Measurements from ENCODE around the gene SLC6A6. TPM values are rescaled to one million over a fixed set of nuclear protein-coding genes. Genes with fewer than 3 reads are reported as not detected.

The SLC6A6 gene
- total and polyA plus RNA-seq, 2 donors from 2014 or later = 7.1 to 64.0 TPM

GRCh38 chr3:14520967-14521366 is 118.6 kb downstream of the SLC6A6 start:
- intact Hi-C loops (cut with DNase I) = no loop called here
- Histone ChIP-seq H3K9ac (ENCODE audit: low read length in 3 of 3) (no peak overlapping the region), H3K4me1 (ENCODE audit: control insufficient read depth in 2 of 3, insufficient read depth in 2 of 3, low read depth in 1 of 3, low read length in 3 of 3) (no peaks in the 10 kb centered on the region), H3K9me3 (ENCODE audit: control insufficient read depth in 2 of 3, insufficient read depth in 1 of 3, low read length in 3 of 3) (no peaks in the 10 kb centered on the region), H3K27me3 (ENCODE audit: control insufficient read depth, insufficient read depth, low read length) (no peaks in the 10 kb centered on the region), H3K27ac (ENCODE audit: low read depth in 2 of 2, low read length in 2 of 2) (no peak overlapping the region), H3K4me3 (ENCODE audit: low read length in 3 of 3) (no peak overlapping the region), H3K36me3 (ENCODE audit: control insufficient read depth in 2 of 3, insufficient read depth in 3 of 3, low read length in 3 of 3) (no peaks in the 10 kb centered on the region)
- FAIRE-seq = no peak
- no peak for TF ChIP-seq CTCF (IDR thresholded peaks at IDR 0.05; ENCODE audit: borderline replicate concordance, extremely low read depth, insufficient read depth)
- DNase-seq = peak in 2 of 5 donors; percentile 22 to 47

- no peak for FAIRE-seq
- H3K4me1 ChIP-seq (ENCODE audit: control insufficient read depth in 2 of 3, insufficient read depth in 2 of 3, low read depth in 1 of 3, low read length in 3 of 3) = no peaks in the 10 kb centered on the region
- H3K27ac ChIP-seq (ENCODE audit: low read depth in 2 of 2, low read length in 2 of 2) = no peak overlapping the region
- intact Hi-C loops (cut with DNase I) = no loop called here
- no peak for TF ChIP-seq CTCF (IDR thresholded peaks at IDR 0.05; ENCODE audit: borderline replicate concordance, extremely low read depth, insufficient read depth)
- peak in 2 of 5 donors; percentile 39 to 41 for DNase-seq
- no peaks in the 10 kb centered on the region for H3K27me3 ChIP-seq (ENCODE audit: control insufficient read depth, insufficient read depth, low read length)
- H3K36me3 ChIP-seq (ENCODE audit: control insufficient read depth in 2 of 3, insufficient read depth in 3 of 3, low read length in 3 of 3) = no peaks in the 10 kb centered on the region
- H3K9ac ChIP-seq (ENCODE audit: low read length in 3 of 3) = no peak overlapping the region
- no peak overlapping the region for H3K4me3 ChIP-seq (ENCODE audit: low read length in 3 of 3)
- H3K9me3 ChIP-seq (ENCODE audit: control insufficient read depth in 2 of 3, insufficient read depth in 1 of 3, low read length in 3 of 3) = no peaks in the 10 kb centered on the region
Measured at GRCh38 chr3:14521611-14522010, 119.2 kb downstream of the SLC6A6 start.

GRCh38 chr3:14522129-14522691 is 119.8 kb downstream of the SLC6A6 start:
- Histone ChIP-seq H3K9me3 (ENCODE audit: control insufficient read depth in 2 of 3, insufficient read depth in 1 of 3, low read length in 3 of 3) (no peaks in the 10 kb centered on the region), H3K36me3 (ENCODE audit: control insufficient read depth in 2 of 3, insufficient read depth in 3 of 3, low read length in 3 of 3) (no peaks in the 10 kb centered on the region), H3K9ac (ENCODE audit: low read length in 3 of 3) (no peak overlapping the region), H3K27ac (ENCODE audit: low read depth in 2 of 2, low read length in 2 of 2) (no peak overlapping the region), H3K27me3 (ENCODE audit: control insufficient read depth, insufficient read depth, low read length) (no peaks in the 10 kb centered on the region), H3K4me3 (ENCODE audit: low read length in 3 of 3) (no peak overlapping the region), H3K4me1 (ENCODE audit: control insufficient read depth in 2 of 3, insufficient read depth in 2 of 3, low read depth in 1 of 3, low read length in 3 of 3) (no peaks in the 10 kb centered on the region)
- intact Hi-C loops (cut with DNase I) = no loop called here
- TF ChIP-seq CTCF (IDR thresholded peaks at IDR 0.05; ENCODE audit: borderline replicate concordance, extremely low read depth, insufficient read depth) = no peak
- FAIRE-seq (no peak), DNase-seq (peak in 2 of 5 donors; percentile 33 to 35)

GRCh38 chr3:14522768-14523167 is 120.4 kb downstream of the SLC6A6 start:
- no peak overlapping the region for H3K27ac ChIP-seq (ENCODE audit: low read depth in 2 of 2, low read length in 2 of 2)
- H3K4me1 ChIP-seq (ENCODE audit: control insufficient read depth in 2 of 3, insufficient read depth in 2 of 3, low read depth in 1 of 3, low read length in 3 of 3) = no peaks in the 10 kb centered on the region
- no peaks in the 10 kb centered on the region for H3K36me3 ChIP-seq (ENCODE audit: control insufficient read depth in 2 of 3, insufficient read depth in 3 of 3, low read length in 3 of 3)
- DNase-seq (peak in 2 of 5 donors; percentile 22 to 51), FAIRE-seq (no peak)
- TF ChIP-seq CTCF (IDR thresholded peaks at IDR 0.05; ENCODE audit: borderline replicate concordance, extremely low read depth, insufficient read depth) = no peak
- H3K27me3 ChIP-seq (ENCODE audit: control insufficient read depth, insufficient read depth, low read length) = no peaks in the 10 kb centered on the region
- intact Hi-C loops (cut with DNase I) = no loop called here
- no peaks in the 10 kb centered on the region for H3K9me3 ChIP-seq (ENCODE audit: control insufficient read depth in 2 of 3, insufficient read depth in 1 of 3, low read length in 3 of 3)
- no peak overlapping the region for H3K4me3 ChIP-seq (ENCODE audit: low read length in 3 of 3)
- no peak overlapping the region for H3K9ac ChIP-seq (ENCODE audit: low read length in 3 of 3)

Measured in kidney (tissue), 14 donors.